HT-29 (cell line): ENCODE results near the gene ABLIM3. TPM values are rescaled to one million over a fixed set of nuclear protein-coding genes. Genes with fewer than 3 reads are reported as not detected.

ENCODE experiments used
- DNase-seq: peaks from one replicate; pipeline ENCODE4 v3.0.0-alpha.2; 2015; ENCODE audit warnings: low spot score
- total RNA-seq: library from RNA; depleted of rRNA; stranded (reverse); fragments of >200 nt; shearing (Covaris generic); gene quantifications from 2 replicates; pipeline ENCODE4 v1.2.3, GENCODE V29; 2014

Gene ABLIM3
- total RNA-seq, 1 experiment from 2014 or later: 13.6 TPM

DNA sequence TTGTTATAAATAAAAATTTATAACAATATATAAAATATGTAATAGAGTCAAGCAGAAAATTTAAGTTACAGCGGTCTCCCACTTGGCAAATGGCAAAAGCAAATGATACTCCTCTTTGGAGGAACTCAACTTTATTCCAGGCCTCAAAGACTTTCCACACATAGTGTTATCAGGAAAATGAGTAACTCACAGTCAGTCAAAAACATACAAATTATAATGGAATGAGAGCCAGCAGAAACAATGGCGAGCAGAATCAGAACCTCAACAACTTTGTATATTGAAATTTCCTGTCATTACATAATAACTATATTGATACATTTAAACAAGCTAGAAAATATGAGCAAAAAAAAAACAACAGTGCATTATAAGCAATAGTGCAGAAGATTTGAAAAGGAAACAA, 45.2 kb downstream of the ABLIM3 start:
- no peak for DNase-seq

DNA sequence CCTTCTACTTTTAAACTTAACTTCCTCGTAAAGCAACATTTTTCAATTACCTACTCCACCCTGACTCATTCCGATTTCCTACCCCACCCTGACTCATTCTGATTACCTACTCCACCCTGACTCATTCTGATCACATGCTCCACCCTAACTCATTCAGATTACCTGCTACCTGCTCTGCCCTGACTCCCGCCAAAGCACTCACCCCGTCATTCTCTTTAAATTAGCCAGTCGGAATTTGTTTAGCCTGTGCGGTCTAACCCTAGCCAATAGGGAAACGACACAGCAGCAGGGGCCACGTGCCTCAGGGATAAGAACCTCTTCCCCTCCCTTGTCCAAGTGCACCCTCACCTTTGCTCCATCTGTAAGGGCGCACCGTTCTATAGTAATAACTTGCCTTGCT, 46.3 kb downstream of the ABLIM3 start:
- DNase-seq: peak; percentile 88

DNA sequence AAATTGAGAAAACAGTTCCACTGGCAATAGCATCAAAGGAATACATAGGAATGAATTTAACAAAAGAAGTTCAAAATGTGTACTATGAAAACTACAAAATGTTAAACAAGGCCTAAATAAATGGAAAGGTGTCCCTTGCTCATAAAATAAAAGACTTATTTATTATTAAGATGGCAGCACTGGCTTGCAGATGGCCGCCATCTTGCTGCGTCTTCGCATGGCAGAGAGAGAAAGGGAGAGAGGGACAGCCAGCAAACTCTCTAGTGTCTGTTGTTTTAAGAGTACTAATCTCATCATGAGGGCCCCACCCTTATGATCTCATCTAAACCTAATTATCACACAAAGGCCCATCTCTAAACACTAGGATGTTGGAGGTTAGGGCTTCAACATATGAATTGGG, 47.1 kb downstream of the ABLIM3 start:
- no peak for DNase-seq

- no peak for DNase-seq
Observed at GRCh38 chr5:149195337-149195887, 54.1 kb downstream of the ABLIM3 start.

DNA sequence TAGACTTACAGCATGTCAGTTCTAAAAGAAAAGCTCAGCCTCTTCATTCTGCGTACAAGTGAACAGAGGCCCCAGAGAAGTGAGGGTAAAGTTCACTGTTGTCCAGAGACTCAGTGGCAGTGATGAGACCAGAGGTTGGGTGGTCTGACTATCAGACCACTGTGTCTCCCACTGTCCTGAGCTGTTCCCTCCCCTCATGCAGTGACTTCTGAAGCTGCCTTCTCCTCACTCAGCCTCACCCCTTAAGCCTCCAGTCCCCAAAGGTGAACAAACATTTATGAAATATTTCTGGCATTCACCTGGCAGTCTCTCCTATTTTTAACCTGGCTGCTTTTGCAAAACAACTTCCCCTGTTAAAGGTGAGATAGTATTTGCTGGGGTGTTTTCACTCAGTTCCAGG, 54.7 kb downstream of the ABLIM3 start:
- DNase-seq: no peak

- no peak for DNase-seq
Observed at GRCh38 chr5:149198148-149198547, 56.9 kb downstream of the ABLIM3 start.

DNA sequence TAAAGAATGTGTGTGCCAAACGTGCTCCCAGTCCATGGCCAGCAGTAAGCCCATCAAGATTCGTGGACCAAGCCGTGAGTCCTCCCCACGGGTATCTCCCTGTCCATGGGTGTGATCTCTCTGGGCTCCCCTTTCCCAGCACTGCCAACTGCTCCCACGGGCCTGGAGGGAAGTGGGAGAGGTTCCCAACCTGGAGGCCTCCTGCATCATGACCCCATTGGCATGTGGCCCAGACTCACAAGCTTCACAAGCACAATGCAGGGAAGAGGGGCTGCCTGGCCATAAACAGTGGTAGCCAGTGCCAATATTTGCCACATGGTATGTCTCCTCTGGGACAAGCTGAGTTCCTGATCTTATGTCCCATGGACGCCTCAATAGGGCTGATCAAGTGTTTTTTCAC, 59.1 kb downstream of the ABLIM3 start:
- DNase-seq: no peak

DNA sequence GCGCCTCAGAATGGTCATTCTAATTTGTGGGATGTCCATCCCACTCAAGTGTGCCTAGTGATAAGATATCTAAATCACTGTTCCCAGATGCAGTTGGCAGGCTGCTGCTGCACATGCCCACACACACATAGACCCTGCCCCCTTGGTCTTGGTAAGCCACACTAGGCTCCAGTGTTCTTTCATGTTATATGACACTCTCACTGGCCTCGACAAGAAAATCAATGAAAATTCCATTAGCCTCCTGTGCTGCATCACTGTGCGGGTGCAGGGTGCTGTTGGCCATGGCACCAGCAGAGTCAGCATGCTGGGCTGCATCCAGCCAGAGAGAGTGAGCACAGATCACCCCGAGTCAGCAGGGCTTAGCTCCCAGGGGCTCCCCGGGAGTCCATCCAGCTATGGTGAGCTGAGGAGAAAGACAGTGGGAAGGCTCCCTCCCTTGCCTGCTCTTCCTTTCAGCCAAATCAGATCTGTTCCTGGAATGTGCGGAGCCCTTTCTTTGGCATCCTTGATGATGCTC, 59.9 kb downstream of the ABLIM3 start:
- DNase-seq: no peak

GRCh38 chr5:149202910-149203451, 61.7 kb downstream of the ABLIM3 start:
- no peak for DNase-seq

DNA sequence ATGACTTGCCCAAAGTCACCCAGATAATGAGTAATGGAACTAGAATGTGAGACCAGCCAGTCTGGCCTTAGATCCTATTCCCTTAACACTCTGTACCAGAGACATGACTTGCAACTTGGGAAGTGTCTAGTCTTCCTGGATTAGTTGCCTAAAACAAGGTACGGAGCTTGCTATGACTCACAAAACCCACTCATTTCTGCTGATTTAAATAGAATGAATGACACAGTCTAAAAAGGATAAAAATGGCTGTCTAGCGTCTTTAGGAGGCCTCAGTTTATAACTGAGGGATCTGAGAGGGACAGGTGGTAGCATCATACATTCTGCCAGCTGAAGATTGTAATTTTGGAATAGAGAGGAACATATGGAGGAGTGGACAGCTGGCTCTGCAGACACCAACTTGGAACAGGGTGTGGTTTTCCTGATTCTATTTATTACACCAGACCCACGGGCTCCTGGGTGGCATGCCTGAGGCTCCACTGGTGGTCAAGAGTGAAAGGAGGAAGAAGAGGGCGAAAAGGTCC, 62.7 kb downstream of the ABLIM3 start:
- DNase-seq: no peak

DNA sequence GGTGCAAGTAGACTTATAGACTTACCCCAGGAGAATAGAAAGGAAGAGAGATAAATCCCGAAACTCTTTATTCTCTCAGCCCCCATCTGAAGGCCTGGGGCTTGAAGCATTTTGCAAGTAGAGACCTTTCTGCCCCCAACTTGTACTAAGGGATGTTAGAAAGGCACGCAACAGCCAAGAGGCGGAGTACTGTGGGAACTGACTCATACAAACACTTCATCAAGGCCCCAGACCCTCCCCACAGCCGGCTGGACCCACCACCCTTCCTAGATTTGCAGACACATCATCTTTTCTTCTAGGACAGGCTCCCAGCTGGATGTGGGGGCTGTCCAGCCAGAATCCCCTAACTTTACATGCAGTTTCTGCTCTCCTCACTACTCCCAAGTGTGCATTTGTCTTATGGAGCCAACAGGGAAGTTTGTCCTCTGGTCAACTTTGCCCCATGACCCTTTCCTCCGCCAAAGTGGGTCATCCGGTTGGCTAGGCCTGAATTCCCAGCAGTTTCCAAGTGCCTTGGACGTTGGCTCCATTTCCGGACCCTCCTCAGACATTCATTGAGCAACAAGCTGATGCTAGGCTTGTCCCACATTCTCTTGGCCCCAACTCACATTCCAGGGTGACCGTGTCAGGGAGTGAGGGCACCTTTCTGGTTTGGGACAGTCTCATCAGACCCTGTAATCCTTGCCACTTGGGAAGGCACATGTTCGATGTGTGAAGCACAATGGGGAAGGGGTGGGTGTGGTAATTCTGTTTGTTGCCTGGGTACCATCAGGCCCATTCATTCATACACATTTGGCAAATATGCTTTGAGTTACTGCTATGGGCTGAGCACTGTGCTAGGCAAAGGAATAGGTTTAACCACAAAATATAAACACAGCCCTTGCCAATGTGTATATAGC, 64.6 kb downstream of the ABLIM3 start:
- no peak for DNase-seq

GRCh38 chr5:149206524-149207141, 65.3 kb downstream of the ABLIM3 start:
- no peak for DNase-seq

- DNase-seq: no peak
Observed at GRCh38 chr5:149207831-149208230, 66.5 kb downstream of the ABLIM3 start.

- DNase-seq: peak; percentile 78
Observed at GRCh38 chr5:149210225-149210624, 68.9 kb downstream of the ABLIM3 start.

GRCh38 chr5:149210968-149211490, 69.7 kb downstream of the ABLIM3 start:
- DNase-seq: no peak

GRCh38 chr5:149211566-149211965, 70.3 kb downstream of the ABLIM3 start:
- DNase-seq: no peak

DNA sequence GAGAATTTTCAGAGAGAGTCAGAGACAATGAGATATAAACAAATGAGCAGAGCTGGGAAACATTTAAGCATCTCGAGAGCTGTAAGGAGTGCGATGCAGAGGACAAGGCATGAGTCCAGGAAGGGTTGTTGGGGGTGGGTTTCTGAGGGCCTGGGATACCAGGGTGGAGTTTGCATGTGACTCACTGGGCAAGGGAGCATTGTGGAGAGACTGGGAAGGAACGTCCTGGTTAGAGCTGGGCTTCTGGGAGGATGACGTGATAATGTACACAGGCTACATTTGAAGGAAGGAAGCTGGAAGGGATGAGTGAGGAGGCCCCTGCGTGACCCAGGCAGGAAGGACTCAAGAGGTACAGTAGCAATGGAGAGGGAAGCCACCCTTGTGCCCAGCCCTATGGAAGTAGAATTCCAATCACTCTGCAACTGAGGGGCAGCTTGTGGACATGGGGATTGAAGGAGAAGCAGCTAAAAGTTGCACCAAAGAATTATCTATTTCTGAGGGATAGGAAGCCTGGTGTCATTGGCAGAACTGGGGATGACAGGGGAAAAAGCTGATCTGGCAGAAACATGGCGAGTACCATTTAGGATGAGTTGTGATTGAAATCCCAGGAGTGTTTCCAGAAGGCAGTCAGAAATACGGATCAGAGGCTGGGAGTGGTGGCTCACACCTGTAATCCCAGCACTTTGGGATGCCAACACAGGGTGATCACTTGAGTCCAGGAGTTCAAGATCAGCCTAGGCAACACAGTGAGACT, 71.1 kb downstream of the ABLIM3 start:
- DNase-seq: peak; percentile 17

DNA sequence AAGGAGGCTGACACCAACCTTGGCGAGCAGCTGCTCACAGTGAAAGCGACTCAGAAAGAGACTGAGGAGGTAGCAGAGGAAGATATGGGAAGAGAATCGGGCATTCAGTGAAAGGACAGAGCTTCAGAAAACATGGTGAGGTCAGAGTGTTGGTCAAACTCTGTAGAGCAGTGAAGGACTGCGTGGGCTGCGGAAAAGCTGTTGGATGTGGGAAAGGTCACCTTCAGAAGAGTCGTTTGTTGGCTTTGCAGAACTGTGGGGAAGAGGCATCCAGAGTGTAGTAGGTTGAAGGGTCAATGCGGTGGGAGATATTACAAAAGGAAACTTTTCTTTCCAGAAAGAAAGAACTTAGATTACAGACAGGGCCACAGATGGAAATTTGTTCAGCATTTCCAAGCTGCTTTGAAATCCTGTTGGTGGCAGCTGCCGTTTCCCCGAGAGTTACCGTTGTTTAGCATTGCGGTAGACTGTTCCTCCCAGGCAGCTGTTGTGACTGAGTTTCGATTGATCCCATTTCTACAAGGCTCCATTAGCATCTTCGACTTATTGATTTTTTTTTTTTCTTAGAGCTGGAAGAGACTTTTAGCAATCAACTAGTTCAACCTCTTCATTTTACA, 72.1 kb downstream of the ABLIM3 start:
- DNase-seq: no peak

GRCh38 chr5:149215478-149216090, 74.3 kb downstream of the ABLIM3 start:
- no peak for DNase-seq

GRCh38 chr5:149216496-149216895, 75.2 kb downstream of the ABLIM3 start:
- no peak for DNase-seq
